ENCODE results near the gene MTA1. TPM values are rescaled to one million over a fixed set of nuclear protein-coding genes. Genes with fewer than 3 reads are reported as not detected.

Gene MTA1
- total and polyA plus RNA-seq, 12 donors, result 11.8 to 270 (median 59.5) TPM

- TF ChIP-seq CTCF (IDR thresholded peaks at IDR 0.05) (no peak), POLR2A (IDR thresholded peaks at IDR 0.05) (no peak)
- Histone ChIP-seq H3K27me3 (no peaks in the 10 kb centered on the region), H3K27ac (peak overlapping the region in 2 of 5 donors; percentile 91), H3K36me3 (replicated peaks in 1 of 2) (no peaks in the 10 kb centered on the region), H3K4me1 (replicated peaks in 1 of 2) (peaks cover 13 to 41% of the 10 kb centered on the region in 2 donors), H3K4me3 (no peak overlapping the region), H3K9me3 (replicated peaks in 1 of 3) (no peaks in the 10 kb centered on the region)
- intact Hi-C loops (cut with DNase I), result no loop called here
- no peak for DNase-seq
- 47 to 57% (median 48%) methylated on average over 13 to 15 of the region's 15 CpGs for WGBS, 4 donors
Measured at GRCh38 chr14:105480199-105480746, 60.6 kb downstream of the MTA1 start.

- Histone ChIP-seq H3K4me3 (peak overlapping the region in 1 of 4 donors; percentile 17), H3K36me3 (replicated peaks in 1 of 2) (no peaks in the 10 kb centered on the region), H3K27me3 (no peaks in the 10 kb centered on the region), H3K27ac (peak overlapping the region; percentile 9 to 91 (median 59)), H3K4me1 (replicated peaks in 1 of 2) (peaks cover 13 to 40% of the 10 kb centered on the region in 2 donors), H3K9me3 (replicated peaks in 1 of 3) (no peaks in the 10 kb centered on the region)
- WGBS, 4 donors, result 0 to 1% (median 0%) methylated on average over 10 to 35 of the region's 35 CpGs
- intact Hi-C loops (cut with DNase I), result no loop called here
- peak; percentile 97 to 100 (median 98) for TF ChIP-seq CTCF (IDR thresholded peaks at IDR 0.05)
- TF ChIP-seq POLR2A (IDR thresholded peaks at IDR 0.05), result peak in 1 of 2 donors; percentile 7
- DNase-seq, result peak; percentile 79 to 96 (median 89)
Measured at GRCh38 chr14:105480807-105481801, 61.5 kb downstream of the MTA1 start.

GRCh38 chr14:105481886-105482457 lies 62.3 kb downstream of the MTA1 start:
- Histone ChIP-seq H3K4me3 (peak overlapping the region in 1 of 4 donors; percentile 17), H3K4me1 (replicated peaks in 1 of 2) (peaks cover 13 to 39% of the 10 kb centered on the region in 2 donors), H3K9me3 (replicated peaks in 1 of 3) (no peaks in the 10 kb centered on the region), H3K27ac (peak overlapping the region in 4 of 5 donors; percentile 58 to 91 (median 75)), H3K36me3 (replicated peaks in 1 of 2) (no peaks in the 10 kb centered on the region), H3K27me3 (peaks cover 2% of the 10 kb centered on the region)
- DNase-seq, result peak; percentile 90 to 98 (median 94)
- 0 to 3% (median 2%) methylated on average over 13 to 18 of the region's 18 CpGs for WGBS, 4 donors
- TF ChIP-seq POLR2A (IDR thresholded peaks at IDR 0.05) (no peak), CTCF (IDR thresholded peaks at IDR 0.05) (peak in 2 of 6 experiments; percentile 18 to 20)
- intact Hi-C loops (cut with DNase I), result no loop called here

All from adrenal gland (tissue), 12 donors.